Nephron progenitor cell (in vitro differentiated cells): ENCODE data around the gene DAB1.

ENCODE experiments used
- DNase-seq: peaks from one replicate; pipeline ENCODE4 v3.0.0; 2021
- H3K27ac Mint-ChIP-seq: 2 replicates; pipeline ENCODE4 v1.8.0; 2021; ENCODE audit warnings: mild to moderate bottlenecking, moderate library complexity, mixed read lengths
- H3K27me3 Mint-ChIP-seq: 2 replicates; pipeline ENCODE4 v1.8.0; 2021; ENCODE audit warnings: mild to moderate bottlenecking, low read depth, mixed read lengths; ENCODE audit not compliant: poor library complexity
- H3K36me3 Mint-ChIP-seq: 2 replicates; pipeline ENCODE4 v1.8.0; 2021; ENCODE audit warnings: low read depth, mixed read lengths
- H3K4me1 Mint-ChIP-seq: 2 replicates; pipeline ENCODE4 v1.8.0; 2021; ENCODE audit warnings: mixed read lengths
- H3K4me3 Mint-ChIP-seq: 2 replicates; pipeline ENCODE4 v1.8.0; 2021; ENCODE audit warnings: mild to moderate bottlenecking, moderate library complexity, mixed read lengths
- H3K9me3 Mint-ChIP-seq: 2 replicates; pipeline ENCODE4 v1.8.0; 2021; ENCODE audit warnings: mild to moderate bottlenecking, moderate library complexity, mixed read lengths
- TF ChIP-seq, protein P1 (sequence below): fragments of 200-600 bp; sonication (generic); IDR thresholded peaks from 2 replicates; pipeline ENCODE4 v1.5.0; 2021; ENCODE audit warnings: antibody characterized with exemption

DAB1 gene

DNA sequence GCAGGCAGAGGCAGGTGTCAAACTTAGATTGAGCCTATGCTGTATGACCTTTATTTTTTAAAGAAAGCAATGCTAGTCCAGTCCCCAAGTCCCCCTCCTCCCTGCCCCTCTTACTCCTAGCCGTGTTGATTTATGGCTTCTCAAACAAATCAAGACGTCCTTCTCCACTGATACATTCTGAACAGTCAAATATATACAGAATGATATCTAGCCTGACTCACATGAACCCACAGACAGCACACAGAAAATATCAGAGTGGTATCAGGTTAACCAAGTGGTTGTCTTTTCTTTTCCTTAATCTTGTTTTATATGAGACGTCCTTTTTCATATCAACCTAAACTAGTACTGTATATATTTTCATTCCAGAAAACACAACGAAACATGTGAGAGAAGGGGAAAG, 13.4 kb downstream of the DAB1 start:
- H3K4me3 Mint-ChIP-seq, result no peak overlapping the region
- H3K27me3 Mint-ChIP-seq, result peaks cover 4% of the 10 kb centered on the region
- TF ChIP-seq, protein P1, sequence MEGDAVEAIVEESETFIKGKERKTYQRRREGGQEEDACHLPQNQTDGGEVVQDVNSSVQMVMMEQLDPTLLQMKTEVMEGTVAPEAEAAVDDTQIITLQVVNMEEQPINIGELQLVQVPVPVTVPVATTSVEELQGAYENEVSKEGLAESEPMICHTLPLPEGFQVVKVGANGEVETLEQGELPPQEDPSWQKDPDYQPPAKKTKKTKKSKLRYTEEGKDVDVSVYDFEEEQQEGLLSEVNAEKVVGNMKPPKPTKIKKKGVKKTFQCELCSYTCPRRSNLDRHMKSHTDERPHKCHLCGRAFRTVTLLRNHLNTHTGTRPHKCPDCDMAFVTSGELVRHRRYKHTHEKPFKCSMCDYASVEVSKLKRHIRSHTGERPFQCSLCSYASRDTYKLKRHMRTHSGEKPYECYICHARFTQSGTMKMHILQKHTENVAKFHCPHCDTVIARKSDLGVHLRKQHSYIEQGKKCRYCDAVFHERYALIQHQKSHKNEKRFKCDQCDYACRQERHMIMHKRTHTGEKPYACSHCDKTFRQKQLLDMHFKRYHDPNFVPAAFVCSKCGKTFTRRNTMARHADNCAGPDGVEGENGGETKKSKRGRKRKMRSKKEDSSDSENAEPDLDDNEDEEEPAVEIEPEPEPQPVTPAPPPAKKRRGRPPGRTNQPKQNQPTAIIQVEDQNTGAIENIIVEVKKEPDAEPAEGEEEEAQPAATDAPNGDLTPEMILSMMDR, result no peak
- no peak for DNase-seq
- peaks cover 19% of the 10 kb centered on the region for H3K4me1 Mint-ChIP-seq
- H3K9me3 Mint-ChIP-seq, result peaks cover 25% of the 10 kb centered on the region
- H3K27ac Mint-ChIP-seq, result no peak overlapping the region
- H3K36me3 Mint-ChIP-seq, result no peaks in the 10 kb centered on the region

DNA sequence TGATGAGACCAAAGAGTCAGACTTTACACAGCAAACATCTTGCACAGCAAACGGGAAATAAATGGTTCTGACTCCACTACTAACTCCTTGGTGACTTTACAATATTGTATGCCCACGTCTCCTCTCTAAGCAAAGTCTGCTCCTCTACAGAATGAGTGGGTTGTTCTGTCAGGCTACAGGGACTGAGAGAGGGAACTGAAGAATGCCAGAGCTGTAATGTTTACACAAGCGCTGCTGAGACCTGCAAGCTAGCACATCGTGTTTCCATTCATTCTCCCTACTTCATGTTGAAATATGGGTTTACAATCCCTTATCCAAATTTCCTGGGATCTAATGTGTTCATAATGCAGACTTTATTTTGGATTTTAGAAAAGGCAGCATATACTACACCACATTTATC, 15.9 kb downstream of the DAB1 start:
- H3K36me3 Mint-ChIP-seq, result no peaks in the 10 kb centered on the region
- no peak overlapping the region for H3K4me3 Mint-ChIP-seq
- peaks cover 19% of the 10 kb centered on the region for H3K4me1 Mint-ChIP-seq
- peaks cover under 1% of the 10 kb centered on the region for H3K27me3 Mint-ChIP-seq
- no peak for DNase-seq
- H3K27ac Mint-ChIP-seq, result no peak overlapping the region
- TF ChIP-seq, protein P1, result no peak
- H3K9me3 Mint-ChIP-seq, result peaks cover 9% of the 10 kb centered on the region

DNA sequence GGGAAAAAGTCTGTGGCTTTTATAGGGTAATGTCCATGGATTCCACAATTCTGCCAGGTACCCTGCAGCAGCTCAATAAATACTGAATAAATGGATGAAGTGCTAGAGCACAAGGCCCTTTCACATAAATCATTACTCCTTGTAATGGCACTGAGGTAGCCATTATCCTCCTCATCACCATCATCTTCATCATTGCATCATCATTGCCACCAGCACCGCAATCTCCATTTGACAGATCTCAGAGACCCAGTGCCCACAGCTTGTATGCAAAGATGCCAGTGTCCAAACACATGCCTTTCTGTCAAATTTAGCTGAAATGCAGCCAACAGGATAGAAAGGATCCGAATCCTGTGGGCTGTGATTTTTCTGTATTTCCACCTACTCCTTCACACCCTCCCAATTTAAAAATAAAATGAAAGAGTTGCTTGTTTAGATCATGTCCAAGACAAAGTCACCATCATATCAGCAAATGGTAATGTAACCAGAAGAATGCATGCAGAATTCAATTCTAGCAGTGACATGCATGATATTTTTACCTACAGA, 17.4 kb downstream of the DAB1 start:
- H3K9me3 Mint-ChIP-seq, result no peaks in the 10 kb centered on the region
- H3K36me3 Mint-ChIP-seq, result no peaks in the 10 kb centered on the region
- no peak for DNase-seq
- H3K27ac Mint-ChIP-seq, result no peak overlapping the region
- TF ChIP-seq, protein P1, result no peak
- no peak overlapping the region for H3K4me3 Mint-ChIP-seq
- H3K27me3 Mint-ChIP-seq, result peaks cover 2% of the 10 kb centered on the region
- H3K4me1 Mint-ChIP-seq, result peaks cover 19% of the 10 kb centered on the region

DNA sequence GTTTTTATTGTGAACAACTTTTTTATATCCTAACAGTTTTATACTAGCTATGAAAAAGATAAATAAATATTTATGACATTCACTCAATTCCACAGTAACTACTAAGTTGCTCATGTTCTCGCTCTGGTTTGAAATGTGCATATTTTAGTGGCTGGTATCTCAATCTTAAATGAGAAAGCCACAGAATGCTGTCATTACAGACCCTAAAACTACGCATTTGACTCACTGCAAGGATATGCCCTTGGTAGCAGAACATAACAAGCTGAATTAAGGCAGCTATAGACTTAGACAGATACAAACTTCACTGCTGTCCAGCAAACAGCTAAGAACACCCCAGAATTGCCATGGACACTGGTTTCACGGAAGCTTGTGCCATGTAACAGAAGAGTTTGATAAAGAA, 19.0 kb downstream of the DAB1 start:
- no peaks in the 10 kb centered on the region for H3K9me3 Mint-ChIP-seq
- no peak overlapping the region for H3K4me3 Mint-ChIP-seq
- TF ChIP-seq, protein P1, result no peak
- H3K27me3 Mint-ChIP-seq, result peaks cover 2% of the 10 kb centered on the region
- DNase-seq, result no peak
- peaks cover 19% of the 10 kb centered on the region for H3K4me1 Mint-ChIP-seq
- H3K36me3 Mint-ChIP-seq, result no peaks in the 10 kb centered on the region
- no peak overlapping the region for H3K27ac Mint-ChIP-seq

DNA sequence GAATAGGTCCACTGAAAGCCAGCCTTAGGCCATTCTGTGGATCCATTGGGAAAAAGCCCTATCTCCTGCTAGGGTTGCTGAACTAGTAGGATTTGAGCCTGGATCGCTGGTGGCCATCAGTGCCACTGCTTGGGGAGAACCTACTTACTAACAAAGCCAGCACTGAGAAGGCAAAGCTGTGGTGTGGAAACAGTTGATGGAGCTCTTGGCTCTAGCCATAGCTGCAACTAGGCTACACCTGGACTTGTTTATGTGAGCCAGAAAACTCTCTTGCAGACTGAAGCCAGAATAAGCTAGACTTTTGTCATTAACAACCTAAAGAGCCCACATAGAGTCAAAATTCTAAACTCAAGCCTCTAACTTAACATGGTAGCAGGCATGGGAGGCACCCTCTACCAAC, 20.7 kb downstream of the DAB1 start:
- Mint-ChIP-seq H3K27ac (no peak overlapping the region), H3K36me3 (no peaks in the 10 kb centered on the region), H3K9me3 (no peaks in the 10 kb centered on the region), H3K4me1 (peaks cover 13% of the 10 kb centered on the region), H3K4me3 (no peak overlapping the region), H3K27me3 (peaks cover 2% of the 10 kb centered on the region)
- TF ChIP-seq, protein P1, result no peak
- DNase-seq, result no peak

DNA sequence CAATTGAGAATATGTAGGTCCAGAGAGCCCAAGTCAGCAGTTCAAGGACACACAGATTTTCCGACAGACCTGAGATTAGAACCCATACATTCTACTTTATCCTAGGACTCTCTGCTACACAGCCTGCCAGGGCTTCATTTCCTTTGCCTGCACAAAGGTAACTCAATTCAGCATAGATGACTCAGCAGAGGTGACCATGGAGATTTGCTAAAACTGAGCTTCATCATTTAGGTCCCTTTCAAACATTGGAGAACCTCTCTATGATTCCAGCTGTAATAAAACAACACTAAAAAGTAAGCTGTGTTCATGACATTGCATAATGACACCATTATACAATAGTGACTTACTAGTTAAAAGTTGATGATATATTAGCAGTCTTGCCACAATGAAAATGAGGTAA, 22.2 kb downstream of the DAB1 start:
- Mint-ChIP-seq H3K27me3 (peaks cover 2% of the 10 kb centered on the region), H3K27ac (no peak overlapping the region), H3K4me3 (no peak overlapping the region), H3K4me1 (peaks cover 3% of the 10 kb centered on the region), H3K9me3 (no peaks in the 10 kb centered on the region), H3K36me3 (no peaks in the 10 kb centered on the region)
- TF ChIP-seq, protein P1, result no peak
- DNase-seq, result no peak
